Naive thymus-derived CD4-positive, alpha-beta T cell (primary cell): ENCODE results near the gene MAP4. TPM values are rescaled to one million over a fixed set of nuclear protein-coding genes. Genes with fewer than 3 reads are reported as not detected.

Experiments
- ATAC-seq: fragments of 150-1000 bp; cut with Tn5 transposase; 2 replicates; pipeline ENCODE4 v1.10.0; 2021; ENCODE audit warnings: mild to moderate bottlenecking, moderate library complexity
- CTCF ChIA-PET: fragments of 350-600 bp; sonication (Branson Sonifier 250); formaldehyde crosslinking; loops from one replicate; lab custom pipeline; 2021; ENCODE audit warnings: antibody characterized with exemption; lab: Charles Lee
- POLR2A ChIA-PET: fragments of 350-600 bp; sonication (Branson Sonifier 250); formaldehyde crosslinking; loops from one replicate; lab custom pipeline; 2021; ENCODE audit warnings: antibody characterized with exemption, inconsistent platforms; lab: Charles Lee
- DNase-seq, 9 donors: peaks; one replicate each; pipeline versions ENCODE4 v3.0.0 to v3.0.0-alpha.2; 2020 to 2022; ENCODE audit warnings: mixed read lengths in 1 of 9
- H3K27ac ChIP-seq: one replicate; pipeline ENCODE4 v1.7.0; 2013; ENCODE audit warnings: mild to moderate bottlenecking, low read depth, low read length, moderate library complexity
- H3K27me3 ChIP-seq, 2 donors: one replicate each; pipeline ENCODE4 v1.7.0; 2013; ENCODE audit warnings: low read length in 2 of 2, mild to moderate bottlenecking in 2 of 2, moderate library complexity in 2 of 2; ENCODE audit not compliant: control insufficient read depth in 2 of 2, insufficient read depth in 2 of 2
- H3K36me3 ChIP-seq, 3 experiments: 1 replicate in 2 of 3; 2 replicates in 1 of 3; pipeline ENCODE4 v1.7.0; 2013; ENCODE audit warnings: low read length in 3 of 3, mild to moderate bottlenecking in 3 of 3, moderate library complexity in 1 of 3; ENCODE audit not compliant: insufficient read depth in 3 of 3, control insufficient read depth in 2 of 3
- H3K4me1 ChIP-seq, 2 donors: one replicate each; pipeline ENCODE4 v1.7.0; 2013; ENCODE audit warnings: low read length in 2 of 2, mild to moderate bottlenecking in 2 of 2, moderate library complexity in 1 of 2; ENCODE audit not compliant: control insufficient read depth in 2 of 2, insufficient read depth in 2 of 2
- H3K4me3 ChIP-seq: 2 replicates; pipeline ENCODE4 v1.7.0; 2013; ENCODE audit warnings: mild to moderate bottlenecking, low read length
- H3K9me3 ChIP-seq, 3 experiments: 1 replicate in 2 of 3; 2 replicates in 1 of 3; pipeline ENCODE4 v1.7.0; 2013; ENCODE audit warnings: low read length in 3 of 3; ENCODE audit not compliant: control insufficient read depth in 2 of 3
- H3K27ac Mint-ChIP-seq, 9 donors: one replicate each; pipeline ENCODE4 v1.8.0; 2020 to 2022; ENCODE audit warnings: mixed read lengths in 9 of 9, mild to moderate bottlenecking in 8 of 9, moderate library complexity in 5 of 9, inconsistent platforms in 2 of 9
- H3K27me3 Mint-ChIP-seq, 5 donors: one replicate each; pipeline ENCODE4 v1.8.0; 2021 to 2022; ENCODE audit warnings: mixed read lengths in 5 of 5, mild to moderate bottlenecking in 1 of 5
- H3K36me3 Mint-ChIP-seq, 5 donors: one replicate each; pipeline ENCODE4 v1.8.0; 2020 to 2022; ENCODE audit warnings: mixed read lengths in 5 of 5, mild to moderate bottlenecking in 3 of 5, inconsistent platforms in 1 of 5
- H3K4me1 Mint-ChIP-seq, 7 donors: one replicate each; pipeline ENCODE4 v1.8.0; 2020 to 2022; ENCODE audit warnings: mixed read lengths in 7 of 7, mild to moderate bottlenecking in 3 of 7, inconsistent platforms in 1 of 7
- H3K4me3 Mint-ChIP-seq, 10 donors: one replicate each; pipeline ENCODE4 v1.8.0; 2020 to 2022; ENCODE audit warnings: mild to moderate bottlenecking in 10 of 10, mixed read lengths in 10 of 10, moderate library complexity in 6 of 10, inconsistent platforms in 2 of 10
- H3K9me3 Mint-ChIP-seq, 11 donors: one replicate each; pipeline ENCODE4 v1.8.0; 2020 to 2022; ENCODE audit warnings: mixed read lengths in 11 of 11, mild to moderate bottlenecking in 4 of 11, inconsistent platforms in 1 of 11, moderate library complexity in 1 of 11
- intact Hi-C, 2 donors: fragments of 100-400 bp; cut with micrococcal nuclease; formaldehyde crosslinking; loops; one replicate each; pipeline ENCODE4 v1.15.1; 2023
- polyA plus RNA-seq, 2 donors: library from polyadenylated mRNA; unstranded; fragments of 300-500 nt; fragmentation: Illumina TruSeq; gene quantifications; one replicate each; pipeline ENCODE4 v1.2.3, GENCODE V29; 2021
- total RNA-seq, 6 experiments: library from RNA in 5 of 6; stranded (reverse) in 5 of 6; gene quantifications; 1 replicate in 5 of 6; 2 replicates in 1 of 6; pipeline ENCODE4 v1.2.3 and lab custom pipeline; 2021 to 2026

MAP4 gene
- total and polyA plus RNA-seq, 7 experiments from 2014 or later: 12.0 to 116 (median 38.2) TPM

GRCh38 chr3:47897954-47898353, 118.3 kb downstream of the MAP4 start:
- no peaks in the 10 kb centered on the region for H3K27me3 ChIP-seq
- H3K9me3 Mint-ChIP-seq: no peaks in the 10 kb centered on the region
- peaks cover 0 to 18% (median 9%) of the 10 kb centered on the region in 5 donors for H3K36me3 Mint-ChIP-seq
- H3K27ac Mint-ChIP-seq: peak overlapping the region in 3 of 9 donors; percentile 21 to 74 (median 53)
- DNase-seq: peak in 6 of 9 donors; percentile 1 to 53 (median 36)
- intact Hi-C loops: no loop called here
- no peaks in the 10 kb centered on the region for H3K27me3 Mint-ChIP-seq
- H3K27ac ChIP-seq: no peak overlapping the region
- peak overlapping the region in 6 of 10 donors; percentile 5 to 72 (median 50) for H3K4me3 Mint-ChIP-seq
- H3K9me3 ChIP-seq: no peaks in the 10 kb centered on the region
- ChIA-PET POLR2A (no interaction called here), CTCF (interaction anchor here (0.7 kb wide), 1 partner anchor 321 kb away, joined by 3 read pairs; no protein-coding TSS in a partner anchor)
- peak; percentile 66 for ATAC-seq
- no peaks in the 10 kb centered on the region for H3K4me1 ChIP-seq
- no peaks in the 10 kb centered on the region for H3K36me3 ChIP-seq
- H3K4me3 ChIP-seq: no peak overlapping the region
- H3K4me1 Mint-ChIP-seq: peaks cover 8 to 31% (median 16%) of the 10 kb centered on the region in 7 donors

DNA sequence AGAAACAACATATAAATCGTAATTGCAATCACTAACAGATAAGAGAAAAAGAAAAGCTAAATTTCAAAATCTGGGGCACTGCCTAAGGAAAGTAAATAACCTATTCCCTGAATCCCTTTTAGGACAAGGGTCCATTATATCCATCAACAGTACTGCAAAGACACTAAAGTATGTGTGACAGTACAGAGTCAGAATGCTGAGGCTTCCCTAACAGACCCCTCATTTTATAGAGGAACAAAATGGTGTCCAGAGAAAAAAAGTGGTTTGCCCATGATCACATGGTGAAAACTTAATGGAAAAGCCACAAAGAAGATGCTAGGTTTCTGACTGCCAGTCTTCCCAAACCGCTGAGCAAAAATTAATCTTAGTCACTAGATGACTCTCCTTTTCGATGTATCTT, 119.5 kb downstream of the MAP4 start:
- peaks cover 8 to 31% (median 20%) of the 10 kb centered on the region in 7 donors for H3K4me1 Mint-ChIP-seq
- H3K4me1 ChIP-seq: no peaks in the 10 kb centered on the region
- no peaks in the 10 kb centered on the region for H3K27me3 ChIP-seq
- no peak overlapping the region for H3K4me3 ChIP-seq
- H3K9me3 Mint-ChIP-seq: no peaks in the 10 kb centered on the region
- intact Hi-C loops: no loop called here
- CTCF ChIA-PET: no interaction called here
- H3K27me3 Mint-ChIP-seq: no peaks in the 10 kb centered on the region
- H3K27ac Mint-ChIP-seq: no peak overlapping the region
- no peak for DNase-seq
- peaks cover 0 to 9% (median 0%) of the 10 kb centered on the region in 3 experiments for H3K36me3 ChIP-seq
- no peaks in the 10 kb centered on the region for H3K9me3 ChIP-seq
- H3K36me3 Mint-ChIP-seq: peaks cover 0 to 25% (median 12%) of the 10 kb centered on the region in 5 donors
- no peak for ATAC-seq
- H3K27ac ChIP-seq: no peak overlapping the region
- no peak overlapping the region for H3K4me3 Mint-ChIP-seq
- POLR2A ChIA-PET: no interaction called here

DNA sequence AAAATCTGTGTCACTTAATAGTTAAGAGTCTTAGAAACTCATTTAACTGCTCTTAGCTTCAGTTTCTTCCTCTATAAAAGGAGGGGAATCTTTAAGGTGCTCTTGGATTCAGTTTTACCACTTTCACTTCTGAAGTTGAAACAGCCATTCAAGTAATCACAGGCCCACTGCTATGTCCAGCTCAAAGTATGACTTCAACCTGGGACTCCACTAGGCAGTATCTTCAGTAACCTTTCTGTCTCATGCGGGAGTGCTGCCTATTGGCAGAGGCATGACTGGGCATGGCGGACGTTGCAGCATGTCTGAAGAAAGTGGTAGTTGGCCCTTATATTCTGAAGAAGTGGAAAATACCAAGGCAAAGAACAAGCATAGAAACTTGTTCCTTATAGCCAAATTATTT, 121.0 kb downstream of the MAP4 start:
- Histone ChIP-seq H3K36me3 (peaks cover 0 to 17% (median 0%) of the 10 kb centered on the region in 3 experiments), H3K27ac (no peak overlapping the region), H3K4me3 (no peak overlapping the region), H3K27me3 (no peaks in the 10 kb centered on the region), H3K4me1 (no peaks in the 10 kb centered on the region), H3K9me3 (no peaks in the 10 kb centered on the region)
- CTCF ChIA-PET: no interaction called here
- DNase-seq: no peak
- ATAC-seq: no peak
- Mint-ChIP-seq H3K27me3 (no peaks in the 10 kb centered on the region), H3K4me3 (no peak overlapping the region), H3K27ac (no peak overlapping the region), H3K9me3 (no peaks in the 10 kb centered on the region), H3K36me3 (peaks cover 4 to 32% (median 15%) of the 10 kb centered on the region in 5 donors), H3K4me1 (peaks cover 8 to 31% (median 20%) of the 10 kb centered on the region in 7 donors)
- POLR2A ChIA-PET: interaction anchor here (0.5 kb wide), 1 partner anchor 36 kb away, joined by 3 read pairs; no protein-coding TSS in a partner anchor
- intact Hi-C loops: no loop called here

DNA sequence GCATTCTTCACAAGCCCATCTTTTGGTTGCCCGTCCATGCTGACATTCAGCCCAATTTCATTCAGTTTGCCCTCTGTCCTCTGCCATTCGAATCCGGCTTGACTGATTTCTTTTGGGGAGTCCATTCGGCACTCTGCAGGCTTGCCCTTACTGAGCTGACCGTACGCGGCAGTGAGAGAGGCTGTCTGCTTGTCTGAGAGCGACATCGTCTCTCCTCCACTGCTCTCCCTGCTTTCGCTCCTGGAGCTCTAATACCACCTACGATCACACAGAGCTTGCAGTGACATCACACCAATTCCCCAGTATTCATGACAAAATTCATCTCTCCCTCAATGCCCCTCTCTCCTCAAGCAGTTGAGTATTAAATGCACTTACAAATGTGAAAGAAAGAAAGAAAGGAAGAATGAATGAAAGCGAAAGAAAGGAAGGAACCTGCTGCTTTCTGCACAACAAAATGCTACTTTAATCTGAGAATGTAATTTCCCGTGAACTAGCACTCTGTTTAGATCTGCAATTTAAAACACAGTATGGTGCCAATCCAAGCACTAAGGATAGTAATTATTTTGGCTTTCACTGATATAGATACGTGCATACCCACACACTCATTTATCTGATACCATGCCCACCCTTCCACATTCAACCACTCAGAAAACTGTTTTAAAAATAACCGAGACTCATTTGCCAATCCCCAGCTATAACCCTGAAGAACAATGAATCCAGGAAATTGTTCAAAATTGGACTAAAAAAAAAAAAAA, 123.8 kb downstream of the MAP4 start:
- H3K9me3 ChIP-seq: no peaks in the 10 kb centered on the region
- DNase-seq (no peak), ATAC-seq (no peak)
- peaks cover 4 to 43% (median 18%) of the 10 kb centered on the region in 5 donors for H3K36me3 Mint-ChIP-seq
- peaks cover 0 to 17% (median 0%) of the 10 kb centered on the region in 3 experiments for H3K36me3 ChIP-seq
- no peaks in the 10 kb centered on the region for H3K4me1 ChIP-seq
- H3K27ac ChIP-seq: no peak overlapping the region
- H3K27me3 ChIP-seq: no peaks in the 10 kb centered on the region
- H3K27me3 Mint-ChIP-seq: no peaks in the 10 kb centered on the region
- ChIA-PET POLR2A (interaction anchor here (0.9 kb wide), 1 partner anchor 46 kb away, joined by 3 read pairs; no protein-coding TSS in a partner anchor), CTCF (no interaction called here)
- intact Hi-C loops: no loop called here
- H3K27ac Mint-ChIP-seq: no peak overlapping the region
- H3K4me1 Mint-ChIP-seq: peaks cover 0 to 14% (median 8%) of the 10 kb centered on the region in 7 donors
- H3K9me3 Mint-ChIP-seq: no peaks in the 10 kb centered on the region
- no peak overlapping the region for H3K4me3 ChIP-seq
- H3K4me3 Mint-ChIP-seq: no peak overlapping the region

DNA sequence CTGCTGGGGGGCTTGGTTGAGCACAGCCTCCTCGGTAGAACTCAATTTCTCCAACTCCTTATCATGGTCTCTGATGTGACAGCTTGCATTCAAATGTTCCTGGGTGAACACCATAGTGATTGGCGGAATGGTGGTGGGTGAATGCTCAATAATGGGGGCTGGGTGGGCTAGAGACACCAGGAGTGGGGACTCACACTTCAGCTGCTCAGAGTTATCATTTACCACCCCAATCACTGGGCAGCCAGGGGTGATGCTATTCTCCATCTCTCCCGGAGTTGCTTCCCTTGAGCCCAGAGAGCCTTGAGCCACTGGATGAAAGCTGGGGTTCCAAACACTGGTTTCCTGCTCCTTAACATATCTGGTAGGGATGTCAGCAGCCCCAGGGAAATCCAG, 124.6 kb downstream of the MAP4 start:
- Histone ChIP-seq H3K9me3 (no peaks in the 10 kb centered on the region), H3K4me1 (no peaks in the 10 kb centered on the region), H3K4me3 (no peak overlapping the region), H3K36me3 (peaks cover 0 to 17% (median 0%) of the 10 kb centered on the region in 3 experiments), H3K27me3 (no peaks in the 10 kb centered on the region), H3K27ac (no peak overlapping the region)
- H3K9me3 Mint-ChIP-seq: peaks cover 0 to 2% (median 0%) of the 10 kb centered on the region in 11 donors
- H3K27me3 Mint-ChIP-seq: no peaks in the 10 kb centered on the region
- intact Hi-C loops: no loop called here
- ChIA-PET CTCF (no interaction called here), POLR2A (no interaction called here)
- no peak for ATAC-seq
- DNase-seq: no peak
- H3K27ac Mint-ChIP-seq: no peak overlapping the region
- H3K36me3 Mint-ChIP-seq: peaks cover 4 to 46% (median 19%) of the 10 kb centered on the region in 5 donors
- H3K4me1 Mint-ChIP-seq: peaks cover 0 to 15% (median 3%) of the 10 kb centered on the region in 7 donors
- H3K4me3 Mint-ChIP-seq: no peak overlapping the region

DNA sequence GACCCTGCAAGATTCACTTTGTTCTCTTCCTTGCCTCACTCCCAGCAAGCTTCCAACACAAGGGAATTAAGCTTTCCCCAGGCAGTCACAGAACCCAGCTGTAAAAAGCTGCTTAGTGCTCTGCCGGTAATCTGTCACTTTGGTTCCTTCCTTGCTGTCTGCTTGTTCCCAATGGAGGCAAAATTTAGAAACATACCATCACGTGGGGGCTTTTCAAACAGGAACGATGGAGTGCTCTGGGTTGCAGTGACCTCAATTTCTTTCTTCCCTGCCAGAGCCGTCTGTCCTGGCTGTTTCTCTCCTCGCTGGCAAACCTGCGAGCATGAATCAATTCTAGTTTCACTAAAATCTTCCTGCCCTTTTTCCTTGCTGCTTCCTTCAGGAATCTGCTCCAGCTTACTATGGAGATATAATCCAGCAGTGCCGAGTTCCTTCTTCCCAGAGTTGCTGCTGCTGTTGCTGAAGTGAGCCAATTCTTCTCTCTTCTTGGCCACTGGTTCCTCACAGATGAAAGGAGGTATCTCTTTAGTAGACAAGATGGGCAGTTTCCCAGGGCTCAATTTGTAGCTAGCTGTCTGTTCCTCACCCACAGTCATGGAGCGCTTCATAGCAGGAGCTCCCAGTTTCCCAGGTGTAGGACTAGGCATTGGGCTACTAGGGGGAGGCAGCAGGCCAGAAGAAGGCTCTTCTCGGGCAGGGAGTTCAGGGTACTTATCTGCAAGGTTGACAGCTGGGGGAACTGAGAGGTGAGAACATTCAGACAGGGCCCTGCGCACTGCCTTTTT, 125.2 kb downstream of the MAP4 start:
- Mint-ChIP-seq H3K27ac (no peak overlapping the region), H3K4me3 (no peak overlapping the region), H3K4me1 (peaks cover 0 to 17% (median 0%) of the 10 kb centered on the region in 7 donors), H3K9me3 (peaks cover 0 to 3% (median 0%) of the 10 kb centered on the region in 11 donors), H3K36me3 (peaks cover 4 to 51% (median 18%) of the 10 kb centered on the region in 5 donors), H3K27me3 (no peaks in the 10 kb centered on the region)
- Histone ChIP-seq H3K27ac (no peak overlapping the region), H3K4me1 (no peaks in the 10 kb centered on the region), H3K4me3 (no peak overlapping the region), H3K9me3 (no peaks in the 10 kb centered on the region), H3K27me3 (no peaks in the 10 kb centered on the region), H3K36me3 (peaks cover 0 to 17% (median 0%) of the 10 kb centered on the region in 3 experiments)
- intact Hi-C loops: no loop called here
- ChIA-PET CTCF (interaction anchor here (0.6 kb wide), 1 partner anchor 77 kb away, joined by 5 read pairs; no protein-coding TSS in a partner anchor), POLR2A (no interaction called here)
- ATAC-seq: no peak
- DNase-seq: no peak
